ENCODE data around the gene CTAGE9.
"Not testable (repeated sequence)": the region's sequence is repeated elsewhere in the genome, so short reads cannot be mapped to it uniquely, and the experiment has no call there.

DNA sequence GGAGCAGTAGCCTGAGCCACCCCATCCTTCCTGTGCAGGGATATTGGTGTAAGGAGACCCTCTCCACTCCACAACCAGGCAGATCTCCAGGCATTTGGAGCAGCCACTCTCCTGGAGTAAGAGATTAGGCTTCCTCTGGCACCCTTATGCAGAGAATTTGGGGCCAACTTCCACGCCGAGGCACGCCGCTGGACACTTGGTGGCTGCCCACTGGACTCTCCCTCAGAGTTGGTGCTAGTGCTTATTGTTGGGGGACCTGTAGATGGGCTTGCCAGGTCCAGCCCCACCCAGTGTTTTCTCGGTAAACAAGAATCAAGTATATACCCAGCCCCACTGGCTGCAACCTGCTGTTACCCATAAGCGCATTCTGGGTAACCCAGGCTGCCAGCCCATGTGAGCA is 4.8 kb upstream of the CTAGE9 start:
- TF ChIP-seq, protein P1, sequence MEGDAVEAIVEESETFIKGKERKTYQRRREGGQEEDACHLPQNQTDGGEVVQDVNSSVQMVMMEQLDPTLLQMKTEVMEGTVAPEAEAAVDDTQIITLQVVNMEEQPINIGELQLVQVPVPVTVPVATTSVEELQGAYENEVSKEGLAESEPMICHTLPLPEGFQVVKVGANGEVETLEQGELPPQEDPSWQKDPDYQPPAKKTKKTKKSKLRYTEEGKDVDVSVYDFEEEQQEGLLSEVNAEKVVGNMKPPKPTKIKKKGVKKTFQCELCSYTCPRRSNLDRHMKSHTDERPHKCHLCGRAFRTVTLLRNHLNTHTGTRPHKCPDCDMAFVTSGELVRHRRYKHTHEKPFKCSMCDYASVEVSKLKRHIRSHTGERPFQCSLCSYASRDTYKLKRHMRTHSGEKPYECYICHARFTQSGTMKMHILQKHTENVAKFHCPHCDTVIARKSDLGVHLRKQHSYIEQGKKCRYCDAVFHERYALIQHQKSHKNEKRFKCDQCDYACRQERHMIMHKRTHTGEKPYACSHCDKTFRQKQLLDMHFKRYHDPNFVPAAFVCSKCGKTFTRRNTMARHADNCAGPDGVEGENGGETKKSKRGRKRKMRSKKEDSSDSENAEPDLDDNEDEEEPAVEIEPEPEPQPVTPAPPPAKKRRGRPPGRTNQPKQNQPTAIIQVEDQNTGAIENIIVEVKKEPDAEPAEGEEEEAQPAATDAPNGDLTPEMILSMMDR (conservative IDR thresholded peaks at IDR 0.05; ENCODE audit: low read length) = not testable (repeated sequence)
- TF ChIP-seq EZH2phosphoT487 (IDR thresholded peaks at IDR 0.05; ENCODE audit: borderline replicate concordance, low read depth, low read length) = not testable (repeated sequence)
